GM21528 (cell line): ENCODE measurements around the gene PDE7B.
"Not testable (repeated sequence)": the region's sequence is repeated elsewhere in the genome, so short reads cannot be mapped to it uniquely, and the experiment has no call there.

Experiments used
- ATAC-seq: cut with Tn5 transposase; IDR thresholded peaks from one replicate; pipeline ENCODE4 v1.9.1; 2021; ENCODE audit warnings: mild to moderate bottlenecking, moderate library complexity; ENCODE audit not compliant: unreplicated experiment, low FRiP score

PDE7B gene

GRCh38 chr6:135842618-135843392, 8.7 kb upstream of the PDE7B start:
- no peak for ATAC-seq

GRCh38 chr6:135850882-135851281, 619 bp upstream of the PDE7B start:
- ATAC-seq: no peak

GRCh38 chr6:135852746-135853145, 1.2 kb downstream of the PDE7B start:
- no peak for ATAC-seq

- ATAC-seq: no peak
Measured at GRCh38 chr6:135853227-135853626, 1.7 kb downstream of the PDE7B start.

GRCh38 chr6:135853986-135854385, 2.5 kb downstream of the PDE7B start:
- no peak for ATAC-seq

- no peak for ATAC-seq
Measured at GRCh38 chr6:135854799-135855198, 3.3 kb downstream of the PDE7B start.

GRCh38 chr6:135858931-135859330, 7.4 kb downstream of the PDE7B start:
- no peak for ATAC-seq

- no peak for ATAC-seq
Measured at GRCh38 chr6:135860361-135860760, 8.9 kb downstream of the PDE7B start.

GRCh38 chr6:135861189-135861588, 9.7 kb downstream of the PDE7B start:
- no peak for ATAC-seq

- not testable (repeated sequence) for ATAC-seq
Measured at GRCh38 chr6:135864929-135865328, 13.4 kb downstream of the PDE7B start.

GRCh38 chr6:135866445-135867123, 15.1 kb downstream of the PDE7B start:
- ATAC-seq: no peak

- ATAC-seq: no peak
Measured at GRCh38 chr6:135867332-135867731, 15.8 kb downstream of the PDE7B start.

- no peak for ATAC-seq
Measured at GRCh38 chr6:135869857-135870256, 18.4 kb downstream of the PDE7B start.

GRCh38 chr6:135870722-135871121, 19.2 kb downstream of the PDE7B start:
- ATAC-seq: no peak

- no peak for ATAC-seq
Measured at GRCh38 chr6:135871296-135871695, 19.8 kb downstream of the PDE7B start.

- no peak for ATAC-seq
Measured at GRCh38 chr6:135871878-135872277, 20.4 kb downstream of the PDE7B start.

- ATAC-seq: no peak
Measured at GRCh38 chr6:135875446-135875845, 23.9 kb downstream of the PDE7B start.

GRCh38 chr6:135876058-135876457, 24.6 kb downstream of the PDE7B start:
- ATAC-seq: no peak

GRCh38 chr6:135877666-135878065, 26.2 kb downstream of the PDE7B start:
- ATAC-seq: no peak

- ATAC-seq: peak; percentile 96
Measured at GRCh38 chr6:135880066-135880972, 28.8 kb downstream of the PDE7B start.

GRCh38 chr6:135883045-135883444, 31.5 kb downstream of the PDE7B start:
- ATAC-seq: no peak
